ENCODE results near the gene UNC13A. TPM values are rescaled to one million over a fixed set of nuclear protein-coding genes. Genes with fewer than 3 reads are reported as not detected.

UNC13A gene
- total RNA-seq, 1 experiment from 2014 or later: 0.21 TPM

DNA sequence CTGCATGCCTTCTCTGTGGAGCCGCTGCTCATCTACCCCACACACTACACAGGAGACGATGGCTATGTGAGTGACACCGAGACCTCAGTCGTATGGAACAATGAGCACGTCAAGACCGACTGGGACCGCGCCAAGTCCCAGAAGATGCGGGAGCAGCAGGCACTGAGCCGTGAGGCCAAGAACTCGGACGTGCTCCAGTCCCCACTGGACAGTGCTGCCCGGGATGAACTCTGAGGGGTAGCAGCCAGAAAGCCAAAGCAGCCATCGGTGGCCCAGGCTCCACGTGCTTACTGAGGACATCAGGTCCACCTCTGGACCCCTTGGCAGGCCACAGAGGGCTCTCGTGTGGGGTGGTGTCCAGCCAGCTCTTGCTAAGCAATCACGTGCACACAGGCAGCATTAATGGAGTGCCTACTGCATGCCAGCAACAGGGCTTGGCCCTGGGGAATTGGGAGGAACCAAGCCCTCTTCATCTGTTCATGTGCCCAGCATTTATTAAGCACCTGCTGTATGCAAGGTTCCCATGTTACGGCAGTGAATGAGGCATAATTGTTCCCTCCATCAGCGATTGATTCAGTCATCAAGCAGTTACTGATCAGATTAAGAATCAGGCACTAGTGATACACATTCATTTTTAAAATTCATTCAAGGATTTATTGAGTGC lies 106.8 kb downstream of the UNC13A start:
- H3K36me3 Mint-ChIP-seq (ENCODE audit: insufficient read depth, unreplicated experiment): peaks cover 53% of the 10 kb centered on the region
- ChIA-PET POLR2A (interaction anchor here (1.5 kb wide), 1 partner anchor 21 kb away, joined by 4 read pairs; no protein-coding TSS in a partner anchor), CTCF (interaction anchor here (1.4 kb wide), 1 partner anchor 203 kb away, joined by 3 read pairs; no protein-coding TSS in a partner anchor)
- no peaks in the 10 kb centered on the region for H3K27me3 Mint-ChIP-seq (ENCODE audit: insufficient read depth, unreplicated experiment)
- TSS peak; percentile 49 for BruUV-seq (replicated peaks)
- TF ChIP-seq, protein P1, sequence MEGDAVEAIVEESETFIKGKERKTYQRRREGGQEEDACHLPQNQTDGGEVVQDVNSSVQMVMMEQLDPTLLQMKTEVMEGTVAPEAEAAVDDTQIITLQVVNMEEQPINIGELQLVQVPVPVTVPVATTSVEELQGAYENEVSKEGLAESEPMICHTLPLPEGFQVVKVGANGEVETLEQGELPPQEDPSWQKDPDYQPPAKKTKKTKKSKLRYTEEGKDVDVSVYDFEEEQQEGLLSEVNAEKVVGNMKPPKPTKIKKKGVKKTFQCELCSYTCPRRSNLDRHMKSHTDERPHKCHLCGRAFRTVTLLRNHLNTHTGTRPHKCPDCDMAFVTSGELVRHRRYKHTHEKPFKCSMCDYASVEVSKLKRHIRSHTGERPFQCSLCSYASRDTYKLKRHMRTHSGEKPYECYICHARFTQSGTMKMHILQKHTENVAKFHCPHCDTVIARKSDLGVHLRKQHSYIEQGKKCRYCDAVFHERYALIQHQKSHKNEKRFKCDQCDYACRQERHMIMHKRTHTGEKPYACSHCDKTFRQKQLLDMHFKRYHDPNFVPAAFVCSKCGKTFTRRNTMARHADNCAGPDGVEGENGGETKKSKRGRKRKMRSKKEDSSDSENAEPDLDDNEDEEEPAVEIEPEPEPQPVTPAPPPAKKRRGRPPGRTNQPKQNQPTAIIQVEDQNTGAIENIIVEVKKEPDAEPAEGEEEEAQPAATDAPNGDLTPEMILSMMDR (IDR thresholded peaks at IDR 0.05; ENCODE audit: unreplicated experiment): no peak
- no peak overlapping the region for H3K4me3 Mint-ChIP-seq (ENCODE audit: unreplicated experiment)
- H3K9me3 Mint-ChIP-seq (ENCODE audit: unreplicated experiment): no peaks in the 10 kb centered on the region
- H3K27ac Mint-ChIP-seq (ENCODE audit: low read depth, unreplicated experiment): no peak overlapping the region
- intact Hi-C loops (cut with micrococcal nuclease): no loop called here
- peaks cover 11% of the 10 kb centered on the region for H3K4me1 Mint-ChIP-seq (ENCODE audit: insufficient read depth, unreplicated experiment)
- DNase-seq (ENCODE audit: unreplicated experiment): no peak

DNA sequence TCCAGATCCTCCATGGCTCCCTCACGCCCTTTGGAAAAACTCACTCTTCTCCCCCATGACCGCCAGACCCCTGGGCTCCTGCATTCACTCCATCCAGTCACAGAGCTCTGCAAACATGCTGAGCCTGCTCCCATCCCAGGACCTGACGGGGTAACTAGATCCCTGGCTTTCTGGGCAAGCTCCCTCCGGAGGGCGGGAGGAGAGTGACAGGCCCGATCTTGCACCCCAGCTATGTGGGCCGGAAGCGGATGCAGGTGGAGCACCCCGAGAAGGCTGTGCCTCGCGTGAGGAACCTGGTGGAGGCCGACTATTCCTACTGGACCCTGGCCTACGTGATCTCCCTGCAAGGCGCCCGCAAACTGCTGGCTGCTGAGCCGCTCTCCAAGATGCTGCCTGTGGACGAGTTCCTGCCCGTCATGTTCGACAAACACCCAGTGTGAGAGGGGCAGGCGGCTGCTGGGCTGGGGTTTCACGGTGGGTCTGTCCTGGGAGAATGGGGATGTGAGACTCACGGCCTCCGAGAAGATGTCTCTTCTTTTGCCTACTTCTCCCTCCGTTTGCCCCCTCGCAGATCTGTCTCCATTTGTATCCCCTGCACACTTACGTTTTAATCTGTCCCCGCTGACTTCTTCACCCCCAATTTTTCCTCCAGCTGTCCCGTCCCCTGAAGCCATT lies 107.5 kb downstream of the UNC13A start:
- Mint-ChIP-seq H3K9me3 (ENCODE audit: unreplicated experiment) (no peaks in the 10 kb centered on the region), H3K27me3 (ENCODE audit: insufficient read depth, unreplicated experiment) (no peaks in the 10 kb centered on the region), H3K4me1 (ENCODE audit: insufficient read depth, unreplicated experiment) (peaks cover 11% of the 10 kb centered on the region), H3K27ac (ENCODE audit: low read depth, unreplicated experiment) (no peak overlapping the region), H3K4me3 (ENCODE audit: unreplicated experiment) (no peak overlapping the region), H3K36me3 (ENCODE audit: insufficient read depth, unreplicated experiment) (peaks cover 56% of the 10 kb centered on the region)
- TF ChIP-seq, protein P1 (IDR thresholded peaks at IDR 0.05; ENCODE audit: unreplicated experiment): no peak
- ChIA-PET POLR2A (interaction anchor here (1.3 to 1.5 kb wide), 2 partner anchors 20 to 279 kb away, joined by 4 to 5 read pairs; partner anchors contain the start of gene RPL18A), CTCF (interaction anchor here (0.6 to 0.8 kb wide), 2 partner anchors 10 to 161 kb away, joined by 3 read pairs; no protein-coding TSS in a partner anchor)
- intact Hi-C loops (cut with micrococcal nuclease): no loop called here
- no peak for DNase-seq (ENCODE audit: unreplicated experiment)
- BruUV-seq (replicated peaks): no TSS peak

- TF ChIP-seq, protein P1 (IDR thresholded peaks at IDR 0.05; ENCODE audit: unreplicated experiment): no peak
- intact Hi-C loops (cut with micrococcal nuclease): loop anchor here (10.0 kb wide), 1 partner anchor 185 kb away; no protein-coding TSS in a partner anchor
- peaks cover 11% of the 10 kb centered on the region for H3K4me1 Mint-ChIP-seq (ENCODE audit: insufficient read depth, unreplicated experiment)
- CTCF ChIA-PET: interaction anchor here (0.5 to 0.8 kb wide), 3 partner anchors 9 to 183 kb away, joined by 3 to 5 read pairs (median 4); no protein-coding TSS in a partner anchor
- no TSS peak for BruUV-seq (replicated peaks)
- no peak overlapping the region for H3K27ac Mint-ChIP-seq (ENCODE audit: low read depth, unreplicated experiment)
- peaks cover 56% of the 10 kb centered on the region for H3K36me3 Mint-ChIP-seq (ENCODE audit: insufficient read depth, unreplicated experiment)
- H3K27me3 Mint-ChIP-seq (ENCODE audit: insufficient read depth, unreplicated experiment): no peaks in the 10 kb centered on the region
- POLR2A ChIA-PET: interaction anchor here (0.5 to 1.3 kb wide), 3 partner anchors 45 to 280 kb away, joined by 3 to 5 read pairs (median 3); partner anchors contain the start of gene RPL18A
- H3K9me3 Mint-ChIP-seq (ENCODE audit: unreplicated experiment): no peaks in the 10 kb centered on the region
- no peak overlapping the region for H3K4me3 Mint-ChIP-seq (ENCODE audit: unreplicated experiment)
- peak; percentile 94 for DNase-seq (ENCODE audit: unreplicated experiment)
Observed at GRCh38 chr19:17579661-17580244, 108.4 kb downstream of the UNC13A start.
